ENCODE results near the gene CFAP100.
A peak's percentile ranks its signal among the peaks of the same experiment; 100 is the strongest.

The CFAP100 gene

GRCh38 chr3:126393563-126393962 is 1.1 kb upstream of the CFAP100 start:
- TF ChIP-seq, protein P1, sequence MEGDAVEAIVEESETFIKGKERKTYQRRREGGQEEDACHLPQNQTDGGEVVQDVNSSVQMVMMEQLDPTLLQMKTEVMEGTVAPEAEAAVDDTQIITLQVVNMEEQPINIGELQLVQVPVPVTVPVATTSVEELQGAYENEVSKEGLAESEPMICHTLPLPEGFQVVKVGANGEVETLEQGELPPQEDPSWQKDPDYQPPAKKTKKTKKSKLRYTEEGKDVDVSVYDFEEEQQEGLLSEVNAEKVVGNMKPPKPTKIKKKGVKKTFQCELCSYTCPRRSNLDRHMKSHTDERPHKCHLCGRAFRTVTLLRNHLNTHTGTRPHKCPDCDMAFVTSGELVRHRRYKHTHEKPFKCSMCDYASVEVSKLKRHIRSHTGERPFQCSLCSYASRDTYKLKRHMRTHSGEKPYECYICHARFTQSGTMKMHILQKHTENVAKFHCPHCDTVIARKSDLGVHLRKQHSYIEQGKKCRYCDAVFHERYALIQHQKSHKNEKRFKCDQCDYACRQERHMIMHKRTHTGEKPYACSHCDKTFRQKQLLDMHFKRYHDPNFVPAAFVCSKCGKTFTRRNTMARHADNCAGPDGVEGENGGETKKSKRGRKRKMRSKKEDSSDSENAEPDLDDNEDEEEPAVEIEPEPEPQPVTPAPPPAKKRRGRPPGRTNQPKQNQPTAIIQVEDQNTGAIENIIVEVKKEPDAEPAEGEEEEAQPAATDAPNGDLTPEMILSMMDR (IDR thresholded peaks at IDR 0.05), result no peak
- H3K36me3 Mint-ChIP-seq (ENCODE audit: low read depth), result no peaks in the 10 kb centered on the region
- no peak overlapping the region for H3K4me3 Mint-ChIP-seq
- no peak for DNase-seq
- H3K9me3 Mint-ChIP-seq, result no peaks in the 10 kb centered on the region
- no peak overlapping the region for H3K27ac Mint-ChIP-seq
- peaks cover 15% of the 10 kb centered on the region for H3K4me1 Mint-ChIP-seq
- peaks cover 71% of the 10 kb centered on the region for H3K27me3 Mint-ChIP-seq (ENCODE audit: low read depth, poor library complexity)

- no peaks in the 10 kb centered on the region for H3K9me3 Mint-ChIP-seq
- no peaks in the 10 kb centered on the region for H3K36me3 Mint-ChIP-seq (ENCODE audit: low read depth)
- peaks cover 65% of the 10 kb centered on the region for H3K27me3 Mint-ChIP-seq (ENCODE audit: low read depth, poor library complexity)
- H3K27ac Mint-ChIP-seq, result no peak overlapping the region
- H3K4me3 Mint-ChIP-seq, result peak overlapping the region; percentile 73
- TF ChIP-seq, protein P1 (IDR thresholded peaks at IDR 0.05), result no peak
- DNase-seq, result no peak
- H3K4me1 Mint-ChIP-seq, result peaks cover 15% of the 10 kb centered on the region
These were observed 240 bp downstream of the CFAP100 start for GRCh38 chr3:126394977-126395321.

- TF ChIP-seq, protein P1 (IDR thresholded peaks at IDR 0.05), result no peak
- H3K36me3 Mint-ChIP-seq (ENCODE audit: low read depth), result no peaks in the 10 kb centered on the region
- peak overlapping the region; percentile 41 for H3K4me3 Mint-ChIP-seq
- no peaks in the 10 kb centered on the region for H3K9me3 Mint-ChIP-seq
- H3K4me1 Mint-ChIP-seq, result peaks cover 15% of the 10 kb centered on the region
- H3K27me3 Mint-ChIP-seq (ENCODE audit: low read depth, poor library complexity), result peaks cover 60% of the 10 kb centered on the region
- no peak overlapping the region for H3K27ac Mint-ChIP-seq
- DNase-seq, result no peak
These were observed 1.3 kb downstream of the CFAP100 start for GRCh38 chr3:126395846-126396513.

DNA sequence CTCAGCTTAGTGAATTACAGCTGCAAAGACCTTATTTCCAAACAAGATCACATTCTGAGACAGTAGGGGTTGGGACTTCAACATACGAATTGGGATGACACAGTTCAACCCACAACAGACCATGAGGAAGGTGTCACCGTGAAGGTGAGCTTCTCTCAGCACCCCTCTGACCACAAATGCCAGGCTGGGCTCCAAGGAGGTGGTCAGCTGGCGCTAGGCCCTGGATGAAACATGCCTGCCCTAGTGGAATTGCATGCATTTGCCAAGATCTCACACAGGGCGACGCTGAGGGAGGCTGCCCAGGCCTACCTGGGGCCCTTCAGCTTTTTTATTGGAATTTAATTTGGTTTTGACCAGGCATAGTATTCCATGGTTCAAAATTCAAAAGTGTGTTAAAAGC is 1.8 kb downstream of the CFAP100 start:
- Mint-ChIP-seq H3K27ac (no peak overlapping the region), H3K4me1 (peaks cover 15% of the 10 kb centered on the region), H3K9me3 (no peaks in the 10 kb centered on the region), H3K36me3 (ENCODE audit: low read depth) (no peaks in the 10 kb centered on the region), H3K27me3 (ENCODE audit: low read depth, poor library complexity) (peaks cover 56% of the 10 kb centered on the region), H3K4me3 (peak overlapping the region; percentile 41)
- TF ChIP-seq, protein P1 (IDR thresholded peaks at IDR 0.05), result no peak
- DNase-seq, result no peak

DNA sequence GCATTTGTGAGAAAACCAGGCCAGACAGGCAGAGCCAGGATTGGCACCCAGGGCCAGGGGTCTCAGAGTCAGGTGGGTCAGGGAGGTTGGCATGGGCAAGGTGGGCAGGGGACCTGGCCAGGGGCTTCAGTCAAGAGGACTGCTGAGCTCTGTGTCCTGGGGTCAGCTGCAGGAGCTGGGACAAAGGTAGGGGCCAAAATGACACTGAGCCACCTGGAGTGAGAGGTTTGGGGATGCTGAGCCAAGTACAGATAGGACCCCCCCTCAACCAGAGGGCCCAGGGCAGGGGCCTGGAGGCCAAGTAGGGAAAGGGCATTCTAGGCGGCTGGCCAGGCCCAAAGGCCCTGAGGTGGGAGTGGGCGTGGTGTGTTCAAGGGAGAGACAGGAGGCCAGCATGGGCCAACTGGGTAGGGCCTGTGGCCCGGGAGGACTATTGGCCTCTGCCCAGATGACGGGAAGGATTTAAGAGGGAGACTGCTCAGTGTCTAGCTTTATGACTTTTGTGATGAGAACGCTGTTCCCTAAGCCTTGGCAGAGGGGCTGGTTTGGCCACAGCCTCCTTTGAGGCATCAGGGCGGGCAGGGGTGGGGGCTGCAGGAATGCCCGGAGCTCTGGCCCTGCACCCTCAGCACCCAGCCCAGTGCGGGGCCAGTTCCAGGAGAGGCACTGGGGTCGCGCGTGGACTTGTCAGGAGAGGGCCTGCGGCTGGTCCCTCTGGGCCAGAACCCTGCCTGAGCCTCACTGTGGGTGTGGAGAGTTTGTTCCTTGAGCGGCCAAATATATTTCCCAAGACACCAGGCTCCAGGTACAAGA is 3.1 kb downstream of the CFAP100 start:
- DNase-seq, result no peak
- Mint-ChIP-seq H3K27ac (no peak overlapping the region), H3K9me3 (no peaks in the 10 kb centered on the region), H3K36me3 (ENCODE audit: low read depth) (no peaks in the 10 kb centered on the region), H3K27me3 (ENCODE audit: low read depth, poor library complexity) (peaks cover 49% of the 10 kb centered on the region), H3K4me3 (no peak overlapping the region), H3K4me1 (peaks cover 20% of the 10 kb centered on the region)
- TF ChIP-seq, protein P1 (IDR thresholded peaks at IDR 0.05), result no peak

Data from nephron progenitor cell (in vitro differentiated cells).